SK-N-SH (cell line): ENCODE data around the gene TMEM131. TPM values are rescaled to one million over a fixed set of nuclear protein-coding genes. Genes with fewer than 3 reads are reported as not detected.

Source experiments
- CTCF ChIA-PET: fragments of 300-600, 350-600 bp; formaldehyde crosslinking; extraction: SDS; loops from one replicate; lab custom pipeline; 2021; lab: Yijun Ruan, JAX
- POLR2A ChIA-PET: fragments of 350-600 bp; sonication (Branson Sonifier 250); formaldehyde crosslinking; extraction: SDS; loops from one replicate; lab custom pipeline; 2020; ENCODE audit warnings: antibody characterized with exemption, inconsistent platforms; lab: Yijun Ruan, JAX
- DNase-seq: peaks from one replicate; pipeline ENCODE4 v3.0.0; 2012
- H2AFZ ChIP-seq: fragments of 200-600 bp; sonication (generic); 2 replicates; pipeline ENCODE4 v1.8.1; 2016; ENCODE audit warnings: antibody characterized with exemption, mild to moderate bottlenecking, low read depth
- H3F3A ChIP-seq: fragments of 200-600 bp; sonication (generic); replicated peaks from 2 replicates; pipeline ENCODE3; 2016; ENCODE audit warnings: antibody characterized with exemption, mild to moderate bottlenecking; ENCODE audit not compliant: insufficient read depth
- H3K27ac ChIP-seq, 2 experiments: fragments of 200-500 bp in 1 of 2; fragments of 200-600 bp in 1 of 2; sonication (Bioruptor generic) in 1 of 2; sonication (generic), shearing (Covaris generic) in 1 of 2; 2 replicates each; pipeline versions ENCODE4 v1.5.1 to v1.6.1; 2014 to 2016; ENCODE audit warnings: low read depth in 2 of 2, inconsistent platforms in 1 of 2, low read length in 1 of 2, mild to moderate bottlenecking in 1 of 2, mixed read lengths in 1 of 2
- H3K27me3 ChIP-seq: fragments of 200-600 bp; sonication (generic), shearing (Covaris generic); 2 replicates; pipeline ENCODE4 v1.6.1; 2016; ENCODE audit warnings: mixed run types; ENCODE audit not compliant: insufficient read depth
- H3K36me3 ChIP-seq, 2 experiments: fragments of 200-500 bp in 1 of 2; fragments of 200-600 bp in 1 of 2; sonication (Bioruptor generic) in 1 of 2; sonication (generic) in 1 of 2; replicated peaks in 1 of 2; 2 replicates each; pipeline versions ENCODE3 to v1.5.1; 2014 to 2016; ENCODE audit warnings: low read length in 1 of 2, mild to moderate bottlenecking in 1 of 2; ENCODE audit not compliant: insufficient read depth in 2 of 2, control insufficient read depth in 1 of 2
- H3K4me1 ChIP-seq, 2 experiments: fragments of 200-500 bp in 1 of 2; fragments of 200-600 bp in 1 of 2; sonication (Bioruptor generic) in 1 of 2; sonication (generic), shearing (Covaris generic) in 1 of 2; 2 replicates each; pipeline versions ENCODE4 v1.5.1 to v1.6.1; 2014 to 2016; ENCODE audit warnings: low read depth in 1 of 2, low read length in 1 of 2, mixed run types in 1 of 2; ENCODE audit not compliant: insufficient read depth in 2 of 2, control insufficient read depth in 1 of 2
- H3K4me2 ChIP-seq: fragments of 200-600 bp; sonication (generic), shearing (Covaris generic); 2 replicates; pipeline ENCODE4 v1.6.1; 2017; ENCODE audit warnings: mixed run types
- H3K4me3 ChIP-seq, 2 experiments: fragments of 200-500 bp in 1 of 2; fragments of 200-600 bp in 1 of 2; sonication (Bioruptor generic) in 1 of 2; sonication (generic), shearing (Covaris generic) in 1 of 2; 2 replicates each; pipeline versions ENCODE4 v1.5.1 to v1.8.1; 2014 to 2016; ENCODE audit warnings: low read depth in 2 of 2, inconsistent platforms in 1 of 2, low read length in 1 of 2, mild to moderate bottlenecking in 1 of 2, mixed read lengths in 1 of 2, moderate library complexity in 1 of 2
- H3K79me2 ChIP-seq: fragments of 200-600 bp; sonication (generic); 2 replicates; pipeline ENCODE4 v1.8.1; 2017; ENCODE audit warnings: mild to moderate bottlenecking; ENCODE audit not compliant: insufficient read depth
- H3K9ac ChIP-seq: fragments of 200-600 bp; sonication (generic); 2 replicates; pipeline ENCODE4 v1.6.1; 2017; ENCODE audit warnings: mixed run types
- H3K9me2 ChIP-seq: fragments of 200-600 bp; sonication (generic); 2 replicates; pipeline ENCODE4 v1.6.1; 2017; ENCODE audit warnings: mixed run types
- H3K9me3 ChIP-seq: fragments of 200-600 bp; sonication (generic); 2 replicates; pipeline ENCODE4 v1.6.1; 2017; ENCODE audit warnings: mixed run types, mild to moderate bottlenecking, moderate library complexity
- H4K20me1 ChIP-seq: fragments of 200-600 bp; sonication (generic); 2 replicates; pipeline ENCODE4 v1.6.1; 2017; ENCODE audit warnings: mild to moderate bottlenecking, mixed run types; ENCODE audit not compliant: insufficient read depth
- ELF1 ChIP-seq: IDR thresholded peaks from 2 replicates; pipeline ENCODE4 v1.4.0; 2012
- EZH2phosphoT487 ChIP-seq: fragments of 200-600 bp; sonication (generic); IDR thresholded peaks from 2 replicates; pipeline ENCODE4 v1.6.1; 2017; ENCODE audit warnings: low read depth, mixed run types, mild to moderate bottlenecking, antibody characterized with exemption, moderate library complexity, borderline replicate concordance
- FOXJ3 ChIP-seq: sonication (generic); formaldehyde crosslinking; IDR thresholded peaks from 2 replicates; pipeline ENCODE4 v1.5.1; 2020; ENCODE audit warnings: mild to moderate bottlenecking, missing genetic modification reagents
- GABPA ChIP-seq: IDR thresholded peaks from 2 replicates; pipeline ENCODE4 v1.4.0; 2012; ENCODE audit warnings: low read depth, mild to moderate bottlenecking
- JUND ChIP-seq: IDR thresholded peaks from 2 replicates; pipeline ENCODE4 v1.4.0; 2012
- NFIC ChIP-seq: IDR thresholded peaks from 2 replicates; pipeline ENCODE4 v1.4.0; 2012; ENCODE audit warnings: borderline replicate concordance
- NRF1 ChIP-seq: IDR thresholded peaks from 2 replicates; pipeline ENCODE4 v1.6.1; 2012; ENCODE audit warnings: low read depth, mild to moderate bottlenecking, low read length
- POLR2AphosphoS5 ChIP-seq: IDR thresholded peaks from 2 replicates; pipeline ENCODE4 v1.6.1; 2012; ENCODE audit warnings: low read depth, low read length
- RAD21 ChIP-seq: IDR thresholded peaks from 2 replicates; pipeline ENCODE4 v1.6.1; 2012; ENCODE audit warnings: mild to moderate bottlenecking, low read length
- RXRA ChIP-seq: IDR thresholded peaks from 2 replicates; pipeline ENCODE4 v1.4.0; 2012; ENCODE audit warnings: low read depth, mild to moderate bottlenecking, borderline replicate concordance
- SMC3 ChIP-seq: IDR thresholded peaks from 2 replicates; pipeline ENCODE4 v1.6.1; 2012; ENCODE audit warnings: low read depth, low read length, improper control_type of control experiment
- TAF1 ChIP-seq: IDR thresholded peaks from 2 replicates; pipeline ENCODE4 v1.6.1; 2012; ENCODE audit warnings: low read depth, mild to moderate bottlenecking, low read length, moderate library complexity, borderline replicate concordance
- TEAD4 ChIP-seq: IDR thresholded peaks from 2 replicates; pipeline ENCODE4 v1.4.0; 2012; ENCODE audit warnings: mild to moderate bottlenecking, borderline replicate concordance; ENCODE audit not compliant: insufficient read depth
- WGBS: methylation state at CpG from one replicate; pipeline ENCODE4 v1.1.6; 2017; ENCODE audit warnings: low lambda C conversion rate; 5-methylcytosine and 5-hydroxymethylcytosine counted together
- polyA plus RNA-seq, 3 experiments: library from polyadenylated mRNA; depleted of rRNA; stranded (reverse); fragments of >200 nt; gene quantifications; 2 replicates each; pipeline ENCODE4 v1.2.3, GENCODE V29; 2012
- TF ChIP-seq, protein P1 (sequence below): IDR thresholded peaks from 2 replicates; pipeline ENCODE4 v1.6.1; 2012; ENCODE audit warnings: mild to moderate bottlenecking, low read depth, low read length, moderate library complexity
- TF ChIP-seq, protein P2 (sequence below): IDR thresholded peaks from 2 replicates; pipeline ENCODE4 v1.4.0; 2012; ENCODE audit warnings: low read depth, borderline replicate concordance
- TF ChIP-seq, protein P3 (sequence below): fragments of 150-350 bp; IDR thresholded peaks from 2 replicates; pipeline ENCODE4 v1.6.1; 2016; ENCODE audit warnings: mild to moderate bottlenecking, low read depth, low read length

The TMEM131 gene
- polyA plus RNA-seq, 1 of the 3 experiments (the other 2 are of a cell fraction) = 9.1 TPM

DNA sequence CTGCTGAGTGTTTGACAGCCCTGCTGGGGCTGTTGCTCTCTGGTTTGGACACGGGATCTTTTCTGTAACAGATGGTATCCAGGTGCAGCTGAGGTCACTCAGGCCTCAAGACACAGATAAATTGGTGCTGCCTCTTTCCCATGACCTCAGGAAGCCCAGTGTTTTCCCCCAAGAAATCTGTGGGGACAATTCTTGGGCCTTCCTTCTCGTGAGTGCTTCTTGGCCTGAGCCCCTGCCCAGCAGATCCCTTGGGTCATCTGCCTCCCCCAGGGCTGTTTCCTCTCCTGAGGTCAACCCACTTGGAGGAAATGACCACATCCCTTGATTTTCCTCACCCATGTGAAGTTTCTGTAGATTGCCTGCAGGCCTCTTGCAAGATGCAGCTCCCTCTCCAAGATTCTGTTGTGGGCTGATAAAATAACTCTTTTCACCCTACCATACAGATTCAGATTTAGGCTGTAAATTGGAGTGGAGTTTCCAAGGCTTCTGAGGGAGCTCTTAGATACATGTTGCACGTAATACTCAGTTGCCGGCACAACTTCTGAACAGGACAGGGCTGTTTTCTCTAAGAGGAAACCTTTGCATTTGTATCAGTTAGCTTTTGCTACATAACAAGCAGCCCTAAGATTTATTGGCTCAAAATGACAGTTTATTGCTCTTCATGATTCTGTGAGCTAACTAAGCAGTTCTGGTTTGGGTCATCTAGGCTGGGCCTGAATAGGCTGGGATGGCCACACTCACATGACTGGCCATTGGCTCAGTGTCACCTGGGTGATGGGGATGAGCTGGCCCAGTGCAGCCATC is 269.3 kb downstream of the TMEM131 start:
- no peak overlapping the region for H3K4me3 ChIP-seq
- no peak overlapping the region for H3K27ac ChIP-seq
- H2AFZ ChIP-seq = no peak overlapping the region
- no peaks in the 10 kb centered on the region for H3K9me3 ChIP-seq
- ChIA-PET CTCF (interaction anchor here (1.2 to 3.0 kb wide), 4 partner anchors 14 to 135 kb away, joined by 3 to 17 read pairs (median 7); no protein-coding TSS in a partner anchor), POLR2A (no interaction called here)
- no peaks in the 10 kb centered on the region for H3K79me2 ChIP-seq
- no peak overlapping the region for H3K4me2 ChIP-seq
- DNase-seq = no peak
- TF ChIP-seq, protein P1, sequence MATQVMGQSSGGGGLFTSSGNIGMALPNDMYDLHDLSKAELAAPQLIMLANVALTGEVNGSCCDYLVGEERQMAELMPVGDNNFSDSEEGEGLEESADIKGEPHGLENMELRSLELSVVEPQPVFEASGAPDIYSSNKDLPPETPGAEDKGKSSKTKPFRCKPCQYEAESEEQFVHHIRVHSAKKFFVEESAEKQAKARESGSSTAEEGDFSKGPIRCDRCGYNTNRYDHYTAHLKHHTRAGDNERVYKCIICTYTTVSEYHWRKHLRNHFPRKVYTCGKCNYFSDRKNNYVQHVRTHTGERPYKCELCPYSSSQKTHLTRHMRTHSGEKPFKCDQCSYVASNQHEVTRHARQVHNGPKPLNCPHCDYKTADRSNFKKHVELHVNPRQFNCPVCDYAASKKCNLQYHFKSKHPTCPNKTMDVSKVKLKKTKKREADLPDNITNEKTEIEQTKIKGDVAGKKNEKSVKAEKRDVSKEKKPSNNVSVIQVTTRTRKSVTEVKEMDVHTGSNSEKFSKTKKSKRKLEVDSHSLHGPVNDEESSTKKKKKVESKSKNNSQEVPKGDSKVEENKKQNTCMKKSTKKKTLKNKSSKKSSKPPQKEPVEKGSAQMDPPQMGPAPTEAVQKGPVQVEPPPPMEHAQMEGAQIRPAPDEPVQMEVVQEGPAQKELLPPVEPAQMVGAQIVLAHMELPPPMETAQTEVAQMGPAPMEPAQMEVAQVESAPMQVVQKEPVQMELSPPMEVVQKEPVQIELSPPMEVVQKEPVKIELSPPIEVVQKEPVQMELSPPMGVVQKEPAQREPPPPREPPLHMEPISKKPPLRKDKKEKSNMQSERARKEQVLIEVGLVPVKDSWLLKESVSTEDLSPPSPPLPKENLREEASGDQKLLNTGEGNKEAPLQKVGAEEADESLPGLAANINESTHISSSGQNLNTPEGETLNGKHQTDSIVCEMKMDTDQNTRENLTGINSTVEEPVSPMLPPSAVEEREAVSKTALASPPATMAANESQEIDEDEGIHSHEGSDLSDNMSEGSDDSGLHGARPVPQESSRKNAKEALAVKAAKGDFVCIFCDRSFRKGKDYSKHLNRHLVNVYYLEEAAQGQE = no peak
- TF ChIP-seq SMC3 = no peak
- no peak for TF ChIP-seq RXRA
- no peak for TF ChIP-seq POLR2AphosphoS5
- TF ChIP-seq FOXJ3 (CRISPR knock-in tag) = no peak
- TF ChIP-seq, protein P2, sequence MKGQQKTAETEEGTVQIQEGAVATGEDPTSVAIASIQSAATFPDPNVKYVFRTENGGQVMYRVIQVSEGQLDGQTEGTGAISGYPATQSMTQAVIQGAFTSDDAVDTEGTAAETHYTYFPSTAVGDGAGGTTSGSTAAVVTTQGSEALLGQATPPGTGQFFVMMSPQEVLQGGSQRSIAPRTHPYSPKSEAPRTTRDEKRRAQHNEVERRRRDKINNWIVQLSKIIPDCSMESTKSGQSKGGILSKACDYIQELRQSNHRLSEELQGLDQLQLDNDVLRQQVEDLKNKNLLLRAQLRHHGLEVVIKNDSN = no peak
- no peak for TF ChIP-seq ELF1
- TF ChIP-seq EZH2phosphoT487 = no peak
- no peak for TF ChIP-seq GABPA
- TF ChIP-seq NFIC = no peak
- no peak for TF ChIP-seq JUND
- TF ChIP-seq TAF1 = no peak
- TF ChIP-seq, protein P3, sequence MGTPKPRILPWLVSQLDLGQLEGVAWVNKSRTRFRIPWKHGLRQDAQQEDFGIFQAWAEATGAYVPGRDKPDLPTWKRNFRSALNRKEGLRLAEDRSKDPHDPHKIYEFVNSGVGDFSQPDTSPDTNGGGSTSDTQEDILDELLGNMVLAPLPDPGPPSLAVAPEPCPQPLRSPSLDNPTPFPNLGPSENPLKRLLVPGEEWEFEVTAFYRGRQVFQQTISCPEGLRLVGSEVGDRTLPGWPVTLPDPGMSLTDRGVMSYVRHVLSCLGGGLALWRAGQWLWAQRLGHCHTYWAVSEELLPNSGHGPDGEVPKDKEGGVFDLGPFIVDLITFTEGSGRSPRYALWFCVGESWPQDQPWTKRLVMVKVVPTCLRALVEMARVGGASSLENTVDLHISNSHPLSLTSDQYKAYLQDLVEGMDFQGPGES = no peak
- no peak for TF ChIP-seq RAD21
- no peak for TF ChIP-seq TEAD4
- TF ChIP-seq NRF1 = no peak
- no peaks in the 10 kb centered on the region for H3K36me3 ChIP-seq
- H4K20me1 ChIP-seq = no peaks in the 10 kb centered on the region
- no peak overlapping the region for H3K9ac ChIP-seq
- H3F3A ChIP-seq = no peaks in the 10 kb centered on the region
- no peaks in the 10 kb centered on the region; a peak in 1 of 4 replicates for H3K4me1 ChIP-seq
- H3K27me3 ChIP-seq = no peaks in the 10 kb centered on the region
- no peaks in the 10 kb centered on the region for H3K9me2 ChIP-seq
- WGBS = 40% methylated on average over 4 of the region's 4 CpGs
